ENCODE measurements around the gene TRAM2. TPM values are rescaled to one million over a fixed set of nuclear protein-coding genes. Genes with fewer than 3 reads are reported as not detected.

The TRAM2 gene
- polyA plus RNA-seq, 1 experiment = 134 TPM

DNA sequence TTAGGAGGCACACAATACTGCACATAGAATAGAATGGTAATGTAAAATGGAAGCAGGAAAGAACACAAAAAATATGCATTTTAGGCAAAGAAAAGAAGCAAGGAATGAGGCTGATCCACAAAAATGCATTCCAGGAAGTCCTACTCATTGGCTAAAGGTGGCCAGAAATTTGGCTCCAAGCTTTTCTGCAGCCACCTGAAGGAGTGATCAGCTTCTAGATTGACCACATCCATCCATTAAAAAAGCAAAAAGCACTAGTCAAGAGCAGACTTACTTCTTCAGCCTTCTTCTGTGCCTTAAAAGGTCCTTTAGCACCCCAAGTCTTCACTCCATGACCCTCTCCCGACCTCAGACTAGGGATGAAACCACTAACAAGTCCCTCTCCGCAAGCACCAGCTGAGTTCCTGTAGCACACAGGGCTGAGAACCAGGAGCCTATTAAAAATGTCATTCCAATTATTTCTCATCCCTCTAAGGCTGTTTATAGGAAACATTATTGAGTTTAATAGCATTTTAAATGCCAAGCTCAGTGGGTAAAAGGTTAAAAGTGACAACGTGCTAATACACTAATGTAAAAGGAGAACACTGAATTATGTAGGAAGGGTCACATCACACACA is 36.5 kb downstream of the TRAM2 start:
- TF ChIP-seq, protein P1, sequence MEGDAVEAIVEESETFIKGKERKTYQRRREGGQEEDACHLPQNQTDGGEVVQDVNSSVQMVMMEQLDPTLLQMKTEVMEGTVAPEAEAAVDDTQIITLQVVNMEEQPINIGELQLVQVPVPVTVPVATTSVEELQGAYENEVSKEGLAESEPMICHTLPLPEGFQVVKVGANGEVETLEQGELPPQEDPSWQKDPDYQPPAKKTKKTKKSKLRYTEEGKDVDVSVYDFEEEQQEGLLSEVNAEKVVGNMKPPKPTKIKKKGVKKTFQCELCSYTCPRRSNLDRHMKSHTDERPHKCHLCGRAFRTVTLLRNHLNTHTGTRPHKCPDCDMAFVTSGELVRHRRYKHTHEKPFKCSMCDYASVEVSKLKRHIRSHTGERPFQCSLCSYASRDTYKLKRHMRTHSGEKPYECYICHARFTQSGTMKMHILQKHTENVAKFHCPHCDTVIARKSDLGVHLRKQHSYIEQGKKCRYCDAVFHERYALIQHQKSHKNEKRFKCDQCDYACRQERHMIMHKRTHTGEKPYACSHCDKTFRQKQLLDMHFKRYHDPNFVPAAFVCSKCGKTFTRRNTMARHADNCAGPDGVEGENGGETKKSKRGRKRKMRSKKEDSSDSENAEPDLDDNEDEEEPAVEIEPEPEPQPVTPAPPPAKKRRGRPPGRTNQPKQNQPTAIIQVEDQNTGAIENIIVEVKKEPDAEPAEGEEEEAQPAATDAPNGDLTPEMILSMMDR (IDR thresholded peaks at IDR 0.05; ENCODE audit: insufficient read depth, low read depth, low read length) = no peak
- Histone ChIP-seq H3K36me3 (ENCODE audit: control insufficient read depth, insufficient read depth, low read length) (peaks cover 2% of the 10 kb centered on the region; the same call in 1 of the 2 replicates), H3K4me3 (ENCODE audit: low read depth, low read length) (no peak overlapping the region), H3K27me3 (ENCODE audit: control insufficient read depth, insufficient read depth, low read length) (no peaks in the 10 kb centered on the region)
- peak; percentile 67 for DNase-seq (ENCODE audit: low read depth)
- CTCF ChIA-PET = interaction anchor here (0.6 to 3.8 kb wide), 9 partner anchors 11 to 124 kb away, joined by 3 to 20 read pairs (median 3); partner anchors contain the start of gene TRAM2
- POLR2A ChIA-PET = interaction anchor here (0.5 to 1.0 kb wide), 2 partner anchors 35 to 133 kb away, joined by 3 to 4 read pairs; no protein-coding TSS in a partner anchor

DNA sequence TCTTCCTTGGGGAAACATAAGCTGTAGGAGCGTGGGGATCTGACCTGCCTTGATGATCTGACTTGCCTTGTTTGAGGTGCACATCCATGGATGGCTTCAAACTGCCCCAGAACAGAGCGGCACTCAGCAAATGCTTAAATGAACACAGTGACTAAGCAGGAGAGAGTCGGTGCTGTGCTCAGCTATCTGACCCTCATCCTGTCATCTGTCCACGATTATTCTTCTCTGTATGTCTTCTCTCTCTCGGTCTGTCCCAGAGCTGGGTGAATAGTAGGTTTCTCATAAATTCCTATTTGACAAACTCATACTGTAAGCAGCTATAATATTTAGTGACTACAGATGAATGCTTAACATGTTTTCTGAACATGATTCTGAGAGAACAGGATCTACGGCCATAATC is 37.3 kb downstream of the TRAM2 start:
- peaks cover 5% of the 10 kb centered on the region for H3K36me3 ChIP-seq (ENCODE audit: control insufficient read depth, insufficient read depth, low read length)
- peak; percentile 75 for DNase-seq (ENCODE audit: low read depth)
- ChIA-PET POLR2A (interaction anchor here (0.6 to 1.6 kb wide), 2 partner anchors 35 to 122 kb away, joined by 3 to 4 read pairs; no protein-coding TSS in a partner anchor), CTCF (interaction anchor here (0.6 to 3.8 kb wide), 12 partner anchors 12 to 134 kb away, joined by 3 to 20 read pairs (median 3); partner anchors contain the start of gene TRAM2)
- H3K4me3 ChIP-seq (ENCODE audit: low read depth, low read length) = no peak overlapping the region
- H3K27me3 ChIP-seq (ENCODE audit: control insufficient read depth, insufficient read depth, low read length) = no peaks in the 10 kb centered on the region
- TF ChIP-seq, protein P1 (IDR thresholded peaks at IDR 0.05; ENCODE audit: insufficient read depth, low read depth, low read length) = no peak

DNA sequence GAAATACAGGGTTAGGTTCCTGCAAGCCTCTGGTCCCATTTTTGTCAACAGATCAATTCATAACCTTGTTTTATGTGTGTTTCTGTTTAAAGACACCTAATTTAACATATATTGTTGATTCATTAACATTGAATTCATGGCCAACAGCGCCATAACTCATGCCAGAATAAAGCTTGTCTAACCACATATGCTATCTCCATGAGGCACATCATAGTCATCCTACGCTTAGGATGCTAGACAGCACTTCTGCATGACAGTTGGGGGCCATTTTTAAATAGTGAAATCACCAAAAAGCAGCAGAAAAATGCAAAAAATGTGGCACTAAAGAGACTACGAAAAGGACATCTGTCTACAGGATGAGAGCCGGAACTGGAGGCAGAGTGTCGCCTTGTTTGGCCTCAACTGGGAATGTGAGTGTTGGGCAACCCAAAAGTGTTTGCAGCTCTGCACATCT is 37.9 kb downstream of the TRAM2 start:
- no peaks in the 10 kb centered on the region for H3K27me3 ChIP-seq (ENCODE audit: control insufficient read depth, insufficient read depth, low read length)
- POLR2A ChIA-PET = interaction anchor here (1.6 kb wide), 1 partner anchor 36 kb away, joined by 3 read pairs; no protein-coding TSS in a partner anchor

DNA sequence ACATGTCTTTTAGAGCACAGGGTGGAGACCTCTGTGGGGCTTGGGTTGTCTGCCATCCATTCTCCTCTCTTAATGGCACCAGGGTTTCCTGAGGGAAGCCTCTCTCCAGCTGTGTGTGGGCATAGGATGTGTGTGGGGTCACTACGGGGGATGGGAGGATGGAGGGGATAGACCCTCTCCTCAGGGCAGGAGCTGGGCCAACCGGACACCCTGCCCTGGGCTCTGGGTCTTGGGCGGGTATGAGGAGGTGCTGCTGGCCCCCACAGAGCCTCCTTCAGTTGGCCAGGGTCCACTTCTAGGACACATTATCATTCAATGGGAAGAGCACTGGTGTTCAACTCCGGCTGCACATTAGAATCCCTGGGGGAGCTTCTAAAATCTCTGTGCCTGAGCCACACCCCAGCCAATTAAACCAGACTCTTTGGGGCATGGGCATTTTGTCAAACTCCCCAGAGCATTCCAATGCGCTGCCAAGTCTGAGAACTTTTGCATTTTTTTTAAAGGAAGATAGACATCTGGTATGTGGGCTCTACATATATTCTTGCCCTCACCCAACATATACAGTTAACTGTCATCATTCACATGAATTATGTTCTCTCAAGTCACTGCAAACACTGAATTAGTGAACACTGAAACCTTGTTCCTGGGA is 38.5 kb downstream of the TRAM2 start:
- DNase-seq (ENCODE audit: low read depth) = no peak
- ChIA-PET POLR2A (interaction anchor here (1.6 kb wide), 1 partner anchor 37 kb away, joined by 3 read pairs; no protein-coding TSS in a partner anchor), CTCF (interaction anchor here (1.1 to 2.5 kb wide), 7 partner anchors 11 to 124 kb away, joined by 3 to 8 read pairs (median 4); no protein-coding TSS in a partner anchor)
- peaks cover 6% of the 10 kb centered on the region for H3K36me3 ChIP-seq (ENCODE audit: control insufficient read depth, insufficient read depth, low read length)
- TF ChIP-seq, protein P1 (IDR thresholded peaks at IDR 0.05; ENCODE audit: insufficient read depth, low read depth, low read length) = no peak
- H3K4me3 ChIP-seq (ENCODE audit: low read depth, low read length) = no peak overlapping the region
- no peaks in the 10 kb centered on the region for H3K27me3 ChIP-seq (ENCODE audit: control insufficient read depth, insufficient read depth, low read length)

More for the DNA sequence above, 37.9 kb downstream of the TRAM2 start:
- DNase-seq (ENCODE audit: low read depth) = peak; percentile 59
- Histone ChIP-seq H3K4me3 (ENCODE audit: low read depth, low read length) (no peak overlapping the region), H3K36me3 (ENCODE audit: control insufficient read depth, insufficient read depth, low read length) (peaks cover 6% of the 10 kb centered on the region)
- TF ChIP-seq, protein P1 (IDR thresholded peaks at IDR 0.05; ENCODE audit: insufficient read depth, low read depth, low read length) = no peak
- CTCF ChIA-PET = interaction anchor here (1.0 to 2.5 kb wide), 9 partner anchors 24 to 133 kb away, joined by 3 to 8 read pairs (median 3); no protein-coding TSS in a partner anchor

Data from BJ (cell line).